ENCODE results near the gene LPP. TPM values are rescaled to one million over a fixed set of nuclear protein-coding genes. Genes with fewer than 3 reads are reported as not detected.

LPP gene
- total and polyA plus RNA-seq, 2 of the 13 experiments (the other 11 are each of a cell fraction or from before 2014, with no cell fraction given): 19.2 to 29.9 TPM

GRCh38 chr3:188722963-188723362 lies 569.0 kb downstream of the LPP start:
- no peak overlapping the region for H3K9ac ChIP-seq (ENCODE audit: insufficient read depth, low read depth, low read length)
- BruUV-seq (replicated peaks): no TSS peak
- H4K20me1 ChIP-seq (ENCODE audit: insufficient read depth, low read length): no peaks in the 10 kb centered on the region
- H3K4me1 ChIP-seq (ENCODE audit: insufficient read depth, low read length): peaks cover 47% of the 10 kb centered on the region
- no peaks in the 10 kb centered on the region for H3K9me3 ChIP-seq (ENCODE audit: low read length)
- H3K27ac ChIP-seq (ENCODE audit: extremely low read length, insufficient read depth, low read length): no peak overlapping the region
- FAIRE-seq (no peak), DNase-seq (ENCODE audit: low spot score) (no peak), ATAC-seq (no peak)
- H3K4me2 ChIP-seq (ENCODE audit: low read depth, low read length): no peak overlapping the region
- WGBS (ENCODE audit: low lambda C conversion rate): 92% methylated on average over 3 of the region's 3 CpGs
- no peak overlapping the region for H3K4me3 ChIP-seq (replicated peaks in 1 of 3; ENCODE audit: insufficient read depth in 1 of 3, low read depth in 2 of 3, low read length in 3 of 3)
- H3K27me3 ChIP-seq (ENCODE audit: control insufficient read depth in 1 of 2, insufficient read depth in 2 of 2, low read length in 2 of 2): no peaks in the 10 kb centered on the region
- H3K36me3 ChIP-seq (replicated peaks in 1 of 2; ENCODE audit: control insufficient read depth in 1 of 2, insufficient read depth in 2 of 2, low read length in 2 of 2): no peaks in the 10 kb centered on the region; a peak in 1 of 5 replicates
- in situ Hi-C loops (cut with HindIII; ENCODE audit: extremely low pct_ligation_motif_present, low pct_unique_long_range_greater_than_20kb): no loop called here
- H3K79me2 ChIP-seq (ENCODE audit: insufficient read depth, low read length): no peaks in the 10 kb centered on the region
- ChIA-PET CTCF (ENCODE audit: low intra/inter-chr PET ratio, low total read pairs) (no interaction called here), POLR2A (no interaction called here)
- intact Hi-C loops (cut with micrococcal nuclease; ENCODE audit: unreplicated experiment): loop anchor here (10.0 kb wide), 1 partner anchor 108 kb away; no protein-coding TSS in a partner anchor
- H2AFZ ChIP-seq (ENCODE audit: low read length): no peak overlapping the region
- TF ChIP-seq JUNB (CRISPR knock-in tag; IDR thresholded peaks at IDR 0.05; ENCODE audit: borderline replicate concordance) (no peak), MAFF (IDR thresholded peaks at IDR 0.05; ENCODE audit: low read depth, low read length) (peak; percentile 33), RXRB (CRISPR knock-in tag; IDR thresholded peaks at IDR 0.05; ENCODE audit: borderline replicate concordance) (no peak), MEIS1 (CRISPR knock-in tag; IDR thresholded peaks at IDR 0.05; ENCODE audit: borderline replicate concordance) (no peak), MLXIP (CRISPR knock-in tag; IDR thresholded peaks at IDR 0.05; ENCODE audit: borderline replicate concordance) (no peak), ZHX2 (IDR thresholded peaks at IDR 0.05; ENCODE audit: low read depth) (no peak), ZHX2 (CRISPR knock-in tag; IDR thresholded peaks at IDR 0.05; ENCODE audit: borderline replicate concordance) (no peak), E2F1 (CRISPR knock-in tag; IDR thresholded peaks at IDR 0.05) (no peak), ZBTB2 (CRISPR knock-in tag; IDR thresholded peaks at IDR 0.05; ENCODE audit: low read depth) (no peak), MAFK (conservative IDR thresholded peaks at IDR 0.05 in 1 of 2, IDR thresholded peaks at IDR 0.05 in 1 of 2; ENCODE audit: low read length in 2 of 2) (peak; percentile 52 to 54; a peak in 3 of 4 replicates)
